Kidney epithelial cell (primary cell): ENCODE data around the gene LAT. TPM values are rescaled to one million over a fixed set of nuclear protein-coding genes. Genes with fewer than 3 reads are reported as not detected.
"Not testable (repeated sequence)": the region's sequence is repeated elsewhere in the genome, so short reads cannot be mapped to it uniquely, and the experiment has no call there.

ENCODE experiments used
- DNase-seq: peaks from one replicate; pipeline ENCODE4 v3.0.0-alpha.2; 2010; ENCODE audit warnings: low read depth
- H3K27me3 ChIP-seq: 2 replicates; pipeline ENCODE4 v1.6.0; 2011; ENCODE audit warnings: low read length; ENCODE audit not compliant: control insufficient read depth, insufficient read depth
- H3K36me3 ChIP-seq: 2 replicates; pipeline ENCODE4 v1.5.1; 2011; ENCODE audit warnings: low read length; ENCODE audit not compliant: control insufficient read depth, insufficient read depth
- H3K4me3 ChIP-seq: 2 replicates; pipeline ENCODE4 v1.5.1; 2011; ENCODE audit warnings: low read depth, mild to moderate bottlenecking, control low read depth, low read length
- CTCF ChIP-seq: IDR thresholded peaks from 2 replicates; pipeline ENCODE4 v1.5.1; 2011; ENCODE audit warnings: mild to moderate bottlenecking, moderate library complexity, low read length, control low read depth, inconsistent platforms; ENCODE audit not compliant: insufficient read depth, poor library complexity, severe bottlenecking
- total RNA-seq: library from RNA; depleted of rRNA; stranded (reverse); fragments of >200 nt; gene quantifications from 2 replicates; pipeline ENCODE4 v1.2.3, GENCODE V29; 2015

LAT gene
- total RNA-seq, 1 donor from 2014 or later, result 2.9 TPM

GRCh38 chr16:28958216-28958615 is 26.6 kb upstream of the LAT start:
- no peak for TF ChIP-seq CTCF
- DNase-seq, result no peak
- peaks cover 4% of the 10 kb centered on the region for H3K36me3 ChIP-seq
- H3K27me3 ChIP-seq, result no peaks in the 10 kb centered on the region
- H3K4me3 ChIP-seq, result no peak overlapping the region

GRCh38 chr16:28958836-28959235 is 26.0 kb upstream of the LAT start:
- peaks cover 4% of the 10 kb centered on the region for H3K36me3 ChIP-seq
- TF ChIP-seq CTCF, result no peak
- no peak overlapping the region for H3K4me3 ChIP-seq
- DNase-seq, result no peak
- no peaks in the 10 kb centered on the region for H3K27me3 ChIP-seq

GRCh38 chr16:28964072-28964471 is 20.8 kb upstream of the LAT start:
- H3K4me3 ChIP-seq, result no peak overlapping the region
- TF ChIP-seq CTCF, result no peak
- no peaks in the 10 kb centered on the region for H3K27me3 ChIP-seq
- no peak for DNase-seq
- H3K36me3 ChIP-seq, result peaks cover 1% of the 10 kb centered on the region

- Histone ChIP-seq H3K4me3 (no peak overlapping the region), H3K27me3 (no peaks in the 10 kb centered on the region), H3K36me3 (peaks cover 1% of the 10 kb centered on the region)
- TF ChIP-seq CTCF, result no peak
- no peak for DNase-seq
These were observed 20.4 kb upstream of the LAT start for GRCh38 chr16:28964496-28964895.

GRCh38 chr16:28967156-28967555 is 17.7 kb upstream of the LAT start:
- Histone ChIP-seq H3K36me3 (peaks cover 1% of the 10 kb centered on the region), H3K4me3 (no peak overlapping the region), H3K27me3 (no peaks in the 10 kb centered on the region)
- DNase-seq, result no peak
- no peak for TF ChIP-seq CTCF

GRCh38 chr16:28969696-28970095 is 15.2 kb upstream of the LAT start:
- DNase-seq, H3K36me3 ChIP-seq, H3K27me3 ChIP-seq, H3K4me3 ChIP-seq: not testable (repeated sequence)
